Measurements from ENCODE around the gene PRMT3.
"Not testable (repeated sequence)": the region's sequence is repeated elsewhere in the genome, so short reads cannot be mapped to it uniquely, and the experiment has no call there.

Gene PRMT3

DNA sequence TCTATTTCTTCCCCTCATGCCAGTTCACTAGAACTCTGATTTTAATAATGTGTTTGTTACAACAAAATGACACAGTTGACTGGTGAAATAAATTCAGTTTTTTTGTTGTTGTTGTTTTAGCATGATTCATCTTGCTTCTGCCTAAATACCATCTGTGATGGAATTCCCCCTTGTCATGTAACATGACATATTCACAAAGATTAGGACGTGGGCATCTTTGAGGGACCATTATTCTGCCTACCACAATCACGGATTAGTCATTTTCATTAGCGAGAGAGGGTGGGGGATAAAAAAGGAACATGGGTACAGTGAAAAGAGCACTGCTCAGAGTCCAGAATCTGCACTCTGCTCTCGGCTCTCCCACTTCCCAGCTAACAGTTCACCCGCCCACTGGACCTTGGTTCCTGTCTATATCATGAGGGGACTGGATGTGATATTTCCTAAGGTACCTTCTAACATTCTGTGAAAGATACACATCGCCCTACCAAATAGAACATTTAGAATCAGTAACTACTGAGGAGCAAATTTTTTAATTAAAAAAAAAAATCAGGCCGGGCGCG is 12.7 kb upstream of the PRMT3 start:
- DNase-seq (ENCODE audit: low spot score): no peak

DNA sequence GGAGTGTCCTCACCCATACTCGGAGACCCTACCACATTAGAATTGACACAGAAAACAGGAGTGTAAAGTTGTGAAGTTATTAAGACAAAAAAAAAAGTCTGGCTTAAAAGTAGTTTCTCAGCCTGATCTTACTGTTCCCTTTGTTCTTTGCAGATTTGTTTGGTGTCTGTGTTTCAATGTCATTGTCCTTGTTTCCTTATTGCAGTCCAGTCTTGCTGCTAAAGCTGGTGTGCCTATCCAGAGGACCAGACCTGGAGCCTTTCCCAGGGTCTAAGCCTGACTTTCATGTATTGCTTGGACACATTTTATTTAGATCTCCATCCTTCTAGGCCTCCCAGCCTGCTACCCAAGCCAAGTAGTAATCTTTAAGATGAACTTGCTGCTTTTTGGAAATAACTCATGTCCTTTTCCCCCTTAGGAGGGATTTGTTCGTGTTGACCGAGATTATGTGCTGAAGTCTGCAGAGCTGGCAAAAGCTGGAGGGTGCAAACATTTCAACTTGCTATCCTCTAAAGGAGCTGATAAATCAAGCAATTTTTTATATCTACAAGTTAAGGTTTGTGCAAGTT is 11.3 kb upstream of the PRMT3 start:
- no peak for DNase-seq (ENCODE audit: low spot score)

DNA sequence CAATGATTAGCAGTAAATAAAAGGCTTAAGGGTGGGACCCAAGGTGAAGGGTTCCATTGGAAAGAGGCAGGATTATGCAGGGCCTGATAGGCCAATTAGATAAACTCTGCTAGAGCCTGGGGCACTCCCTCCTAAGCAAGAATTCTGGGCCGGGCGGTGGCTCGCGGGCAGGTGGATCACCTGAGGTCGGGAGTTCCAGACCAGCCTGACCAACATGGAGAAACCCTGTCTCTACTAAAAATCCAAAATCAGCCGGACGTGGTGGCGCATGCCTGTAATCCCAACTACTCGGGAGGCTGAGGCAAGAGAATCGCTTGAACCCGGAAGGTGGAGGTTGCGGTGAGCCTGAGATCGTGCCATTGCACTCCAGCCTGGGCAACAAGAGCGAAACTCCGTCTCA is 1.5 kb upstream of the PRMT3 start:
- not testable (repeated sequence) for DNase-seq (ENCODE audit: low spot score)

DNA sequence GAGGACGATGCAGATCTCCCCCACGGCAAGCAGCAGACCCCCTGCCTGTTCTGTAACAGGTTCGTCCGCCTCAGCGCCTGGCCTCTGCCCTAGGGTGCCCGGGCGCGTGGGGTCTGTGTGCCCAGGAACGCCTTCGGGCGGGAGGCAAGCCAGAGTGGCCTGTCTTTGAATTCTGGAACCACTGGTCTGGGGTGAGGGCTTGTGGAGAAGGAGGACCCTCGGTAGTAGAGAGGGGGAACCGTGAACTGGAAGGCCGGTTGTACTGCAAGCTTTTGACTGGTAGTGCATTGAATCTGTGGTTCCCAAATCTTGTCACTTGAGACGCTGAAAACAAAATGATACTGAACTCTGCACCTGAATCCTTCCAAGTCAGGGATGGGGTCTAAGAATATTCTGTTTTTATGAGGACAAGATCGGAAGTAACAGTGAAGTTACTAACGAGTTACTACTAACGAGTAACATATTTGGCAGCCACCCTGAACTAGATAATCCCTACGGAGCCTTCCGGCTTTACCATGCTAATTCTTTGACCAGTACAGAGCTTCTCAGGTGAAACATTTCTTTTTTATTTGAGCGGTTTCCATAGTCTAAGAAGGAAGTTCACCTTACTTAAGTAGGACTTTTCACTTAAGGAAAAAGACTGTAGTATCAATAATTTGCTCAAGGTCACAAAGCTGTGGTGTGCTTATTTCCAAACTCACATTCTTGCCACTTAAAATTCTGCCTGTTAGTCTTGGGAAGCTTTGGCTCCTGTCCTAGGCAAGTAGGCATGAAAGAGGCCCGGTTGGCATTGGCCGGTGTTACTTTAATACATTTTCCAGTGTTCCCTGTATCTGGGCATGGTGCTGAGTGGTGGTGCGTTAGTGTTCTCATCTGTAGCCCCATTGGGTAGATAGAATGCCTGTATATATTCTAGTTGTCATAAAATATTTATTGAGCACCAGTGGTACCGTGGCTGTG is 860 bp downstream of the PRMT3 start:
- no peak for DNase-seq (ENCODE audit: low spot score)

DNA sequence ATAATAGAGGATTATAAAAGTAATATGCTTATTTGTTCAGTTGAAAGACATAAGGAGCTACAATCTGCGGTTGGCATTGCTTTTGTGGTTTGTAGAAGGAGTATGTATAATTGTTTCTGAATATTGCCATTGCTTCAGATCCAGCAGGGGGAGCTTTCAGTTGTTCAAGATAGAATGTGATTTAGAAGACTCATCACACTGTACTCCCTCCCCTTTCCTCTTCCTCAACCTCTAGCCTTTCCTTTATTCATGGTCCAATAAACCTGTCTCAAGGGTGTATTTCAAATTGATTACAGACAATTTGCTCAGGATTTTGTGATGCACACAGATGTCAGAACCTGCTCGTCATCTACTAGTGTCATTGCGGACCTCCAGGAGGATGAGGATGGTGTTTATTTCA is 9.8 kb downstream of the PRMT3 start:
- no peak for DNase-seq (ENCODE audit: low spot score)

DNA sequence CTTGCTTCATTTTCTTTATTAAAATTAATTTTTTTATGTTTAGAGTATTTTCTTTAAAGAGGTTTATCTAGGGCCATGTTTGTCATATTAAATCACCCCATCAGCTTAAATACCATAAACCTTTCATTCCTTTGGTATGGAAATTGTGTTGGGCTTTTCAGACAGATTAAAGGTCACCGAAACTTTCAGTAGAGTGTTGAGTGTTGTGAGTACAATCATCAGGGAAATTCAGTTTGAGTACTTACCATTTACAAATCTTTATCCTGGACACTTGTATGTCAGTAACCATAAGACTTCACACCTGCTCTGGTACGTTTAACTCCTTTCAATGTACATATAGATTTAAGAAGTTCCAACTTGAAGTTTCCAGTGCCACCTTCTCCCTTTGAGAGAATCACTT is 12.0 kb downstream of the PRMT3 start:
- DNase-seq (ENCODE audit: low spot score): no peak

DNA sequence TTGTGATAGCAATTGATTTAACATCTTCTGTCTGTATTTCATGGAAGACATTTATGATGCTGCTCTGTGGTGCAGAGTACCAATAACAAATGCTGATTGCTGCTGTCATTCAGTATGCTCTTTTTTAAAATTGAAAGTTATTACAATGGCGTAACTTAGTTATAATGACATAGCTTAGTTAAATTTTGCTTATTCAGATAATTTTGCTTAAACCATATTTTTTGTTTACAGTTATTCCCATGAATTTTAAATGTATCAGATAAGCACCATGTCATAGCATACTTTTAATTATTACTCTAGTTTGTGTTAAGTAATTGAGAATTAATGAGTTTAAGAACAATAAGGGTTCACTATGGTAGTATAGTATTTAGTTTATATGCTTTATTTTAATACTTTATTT is 15.5 kb downstream of the PRMT3 start:
- no peak for DNase-seq (ENCODE audit: low spot score)

DNA sequence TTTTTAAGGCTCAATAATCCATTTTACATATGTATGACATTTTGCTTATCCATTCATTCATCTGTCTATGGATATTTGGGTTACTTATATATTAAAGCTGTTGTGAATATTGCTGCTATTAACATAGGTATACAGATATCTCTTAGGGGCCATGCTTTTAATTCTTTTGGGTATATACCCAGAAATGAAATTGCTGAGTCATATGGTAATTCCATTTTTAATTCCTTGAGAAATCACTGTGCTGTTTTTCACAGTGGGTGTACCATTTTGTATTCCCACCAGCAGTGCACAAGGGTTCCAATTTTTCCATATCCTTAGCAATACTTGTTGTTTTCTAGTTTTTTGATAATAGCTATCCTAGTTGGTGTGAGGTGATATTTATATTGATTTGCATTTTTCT is 19.0 kb downstream of the PRMT3 start:
- no peak for DNase-seq (ENCODE audit: low spot score)

DNA sequence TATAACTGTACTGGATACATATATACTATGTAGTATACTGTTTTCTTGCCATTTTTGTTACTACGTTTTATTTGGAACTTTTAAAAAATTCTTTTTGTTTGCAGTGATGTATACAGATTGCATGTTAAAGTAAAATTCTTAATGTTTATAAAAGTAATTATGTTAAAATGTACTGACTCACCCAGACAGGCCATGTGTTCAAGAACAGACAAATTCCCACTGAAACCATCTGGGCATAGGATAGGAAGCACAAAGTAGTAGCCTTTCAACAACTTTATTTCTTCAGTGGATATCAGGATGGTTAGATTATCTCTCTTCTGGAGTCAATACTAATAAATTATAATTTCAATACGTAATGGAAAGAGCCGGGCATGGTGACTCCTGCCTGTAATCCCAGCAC is 19.8 kb downstream of the PRMT3 start:
- no peak for DNase-seq (ENCODE audit: low spot score)

DNA sequence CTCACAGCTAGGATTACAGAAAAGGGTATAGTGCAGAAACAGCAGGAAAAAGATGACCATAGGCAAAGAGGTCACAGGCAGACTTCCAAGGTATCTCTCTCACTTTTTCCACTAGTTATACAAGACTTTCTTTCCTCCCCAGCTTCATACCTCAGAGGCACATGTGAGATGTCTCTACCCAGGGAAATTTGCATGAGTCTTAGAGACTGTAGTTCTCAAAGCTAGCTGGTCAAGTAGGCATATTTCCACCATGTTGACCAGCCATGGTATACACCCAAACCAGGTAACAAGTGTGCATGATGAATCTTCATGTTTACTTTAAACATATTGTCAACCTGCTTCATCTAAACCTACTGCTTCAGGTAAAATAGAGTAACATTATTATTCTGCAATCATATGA is 27.9 kb downstream of the PRMT3 start:
- no peak for DNase-seq (ENCODE audit: low spot score)

DNA sequence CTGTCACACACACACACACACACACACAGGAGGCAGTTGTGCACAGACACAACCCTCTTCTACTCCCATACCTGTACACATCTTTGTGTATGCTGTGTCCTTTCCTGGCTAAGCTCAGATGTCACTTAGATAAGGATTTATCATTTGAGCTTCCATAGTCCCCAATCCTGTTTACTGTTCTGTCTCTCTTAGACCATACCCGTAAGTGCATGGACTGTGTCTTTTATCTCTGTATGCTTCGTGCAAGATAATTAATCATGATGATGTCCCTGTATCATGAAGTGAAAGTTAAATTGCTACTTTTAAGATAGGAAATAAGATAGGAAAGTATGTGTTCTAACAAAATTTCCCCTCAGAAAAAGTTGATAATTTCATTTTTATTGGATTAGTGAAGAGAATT is 30.3 kb downstream of the PRMT3 start:
- DNase-seq (ENCODE audit: low spot score): no peak

DNA sequence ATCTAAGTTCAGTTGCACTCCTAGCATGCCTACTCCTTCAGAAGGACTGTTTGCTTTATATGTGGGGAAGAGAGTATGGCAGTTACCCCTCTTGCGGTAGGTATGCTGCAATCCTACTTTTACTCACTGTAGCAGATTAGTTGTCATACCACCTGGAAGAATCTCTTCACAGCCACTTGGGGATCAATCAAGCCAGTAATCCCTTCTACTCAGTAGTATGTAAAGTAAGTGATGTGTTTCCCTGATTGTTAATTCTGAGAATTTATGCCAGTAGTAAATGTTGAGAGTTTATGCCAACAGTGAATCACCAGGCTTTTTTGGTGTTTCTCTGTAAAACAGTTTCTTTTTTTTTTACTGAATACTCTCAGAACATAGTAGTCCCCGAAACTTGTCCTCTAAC is 34.4 kb downstream of the PRMT3 start:
- no peak for DNase-seq (ENCODE audit: low spot score)

DNA sequence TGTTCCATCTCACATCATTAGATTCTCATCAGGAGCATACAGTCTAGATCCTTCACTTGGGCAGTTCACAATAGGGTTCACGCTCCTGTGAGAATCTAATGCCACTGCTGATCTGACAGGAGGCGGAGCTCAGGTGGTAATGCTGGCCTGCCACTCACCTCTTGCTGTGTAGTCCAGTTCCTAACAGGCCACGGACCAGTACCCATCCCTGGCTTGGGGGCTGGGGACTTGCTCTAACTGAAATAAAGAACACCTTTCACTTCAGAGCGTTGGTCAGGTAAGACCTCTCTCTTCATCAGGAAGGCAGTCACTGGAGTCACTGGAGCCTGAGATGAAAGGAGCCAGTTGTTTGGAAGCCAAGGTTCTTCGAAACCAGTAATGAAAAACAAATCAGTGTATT is 41.7 kb downstream of the PRMT3 start:
- DNase-seq (ENCODE audit: low spot score): no peak

DNA sequence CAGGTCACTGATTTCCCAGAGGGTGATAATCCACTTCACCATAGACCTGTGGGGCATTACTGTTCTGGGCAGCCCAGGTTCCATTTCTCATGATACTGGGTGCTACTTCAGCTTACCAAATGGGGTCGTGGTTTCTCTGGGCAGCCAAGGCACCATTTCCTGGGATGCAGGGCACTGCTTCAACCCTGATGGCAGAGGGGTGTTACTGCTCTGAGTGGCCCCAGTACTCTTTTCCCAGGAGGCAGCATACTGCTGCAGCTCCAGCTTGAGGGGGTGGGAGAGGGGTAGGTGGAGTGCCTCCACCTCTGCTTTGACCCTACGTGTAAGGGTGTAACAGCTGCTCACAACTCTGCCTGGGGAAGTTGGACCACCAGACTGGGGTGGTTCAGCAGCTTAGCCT is 51.1 kb downstream of the PRMT3 start:
- no peak for DNase-seq (ENCODE audit: low spot score)

DNA sequence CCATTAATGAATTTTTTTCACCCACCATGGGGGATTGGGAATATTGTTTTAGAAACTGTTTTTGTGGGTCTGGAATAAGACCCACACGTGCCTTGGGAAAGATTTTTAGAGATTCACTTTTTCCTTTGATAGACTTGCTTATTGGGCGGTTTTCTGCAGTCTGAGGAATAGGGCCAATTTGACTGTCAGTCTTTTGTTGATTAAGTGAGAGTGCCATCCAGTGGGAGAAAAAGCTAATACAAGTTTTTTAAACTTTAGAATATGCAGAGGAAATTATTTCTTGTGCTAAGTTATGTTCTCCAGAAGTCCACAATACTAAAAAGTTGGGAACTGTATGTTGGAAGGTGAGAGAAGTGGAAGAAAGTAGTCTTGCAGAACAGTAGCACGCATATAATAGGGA is 56.1 kb downstream of the PRMT3 start:
- DNase-seq (ENCODE audit: low spot score): no peak

DNA sequence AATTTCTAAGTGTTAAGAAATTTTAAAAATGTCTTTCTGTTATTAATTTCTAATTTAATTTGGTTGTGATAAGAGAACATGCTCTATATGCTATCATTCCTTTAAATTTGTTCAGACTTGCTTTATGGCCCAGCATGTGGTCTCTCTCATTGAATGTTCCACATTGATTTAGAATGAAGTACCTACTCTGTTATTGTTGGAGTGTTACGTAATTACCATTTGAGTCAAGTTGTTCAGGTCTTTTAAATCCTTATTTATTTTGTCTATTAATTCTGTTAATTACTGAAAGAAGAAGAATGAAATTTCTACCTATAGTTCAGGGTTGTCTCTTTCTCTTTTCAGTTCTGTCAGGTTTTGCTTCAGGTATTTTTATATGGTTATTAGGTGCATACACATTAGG is 57.0 kb downstream of the PRMT3 start:
- DNase-seq (ENCODE audit: low spot score): no peak

DNA sequence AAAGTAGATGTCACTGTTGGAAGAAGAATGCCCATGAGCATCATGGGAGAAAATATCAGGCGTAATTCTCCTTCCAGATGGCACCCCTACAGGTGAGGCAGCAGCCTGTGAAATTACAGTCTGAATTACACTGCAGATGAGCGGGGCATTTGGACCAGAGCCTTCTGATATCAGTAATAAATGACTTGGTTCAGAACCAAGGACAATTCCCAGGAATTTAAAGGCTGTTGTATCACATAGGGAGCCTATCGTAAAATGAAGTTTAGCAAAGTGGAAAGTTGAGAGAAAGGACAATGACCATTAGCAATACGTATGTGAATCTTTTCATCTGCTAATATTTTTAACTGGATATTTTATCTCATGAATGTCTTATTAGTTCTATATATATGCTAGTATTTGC is 61.3 kb downstream of the PRMT3 start:
- DNase-seq (ENCODE audit: low spot score): no peak

DNA sequence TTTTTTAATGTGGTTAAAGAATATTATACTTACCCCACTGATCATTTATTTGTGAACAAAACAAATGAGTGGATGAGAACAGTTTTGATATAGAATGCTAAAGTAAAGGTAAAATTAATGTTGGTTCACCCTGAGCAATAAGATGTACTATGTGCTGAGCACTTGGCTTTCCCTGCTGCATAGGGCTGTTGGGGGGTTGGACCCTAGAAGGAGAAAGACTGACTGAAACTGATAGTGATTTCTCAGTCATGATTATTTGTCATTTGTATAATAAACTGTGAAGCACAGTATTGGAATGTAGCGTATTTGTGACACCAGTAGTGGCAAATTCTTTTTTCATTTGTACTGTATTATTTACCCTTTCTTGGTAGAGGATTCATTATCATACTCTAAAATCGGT is 63.3 kb downstream of the PRMT3 start:
- DNase-seq (ENCODE audit: low spot score): no peak

DNA sequence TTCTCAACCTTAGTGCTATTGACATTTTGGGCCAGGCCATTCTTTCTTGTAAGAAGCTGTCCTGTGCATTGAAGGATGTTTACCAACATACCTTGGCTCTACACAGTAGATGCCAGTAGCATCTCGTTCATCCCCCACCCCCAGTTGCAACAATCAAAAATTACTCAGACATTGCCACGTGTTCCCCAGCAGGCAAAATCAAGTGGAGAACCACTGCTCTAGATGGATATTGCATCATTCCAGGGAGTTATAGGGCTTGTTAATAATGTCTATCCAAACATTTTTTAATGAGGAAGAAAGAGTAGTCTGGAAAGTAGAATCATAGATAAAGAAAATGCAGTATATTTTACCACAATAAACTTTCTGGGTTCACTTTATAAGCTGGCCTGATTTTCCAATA is 64.1 kb downstream of the PRMT3 start:
- no peak for DNase-seq (ENCODE audit: low spot score)

DNA sequence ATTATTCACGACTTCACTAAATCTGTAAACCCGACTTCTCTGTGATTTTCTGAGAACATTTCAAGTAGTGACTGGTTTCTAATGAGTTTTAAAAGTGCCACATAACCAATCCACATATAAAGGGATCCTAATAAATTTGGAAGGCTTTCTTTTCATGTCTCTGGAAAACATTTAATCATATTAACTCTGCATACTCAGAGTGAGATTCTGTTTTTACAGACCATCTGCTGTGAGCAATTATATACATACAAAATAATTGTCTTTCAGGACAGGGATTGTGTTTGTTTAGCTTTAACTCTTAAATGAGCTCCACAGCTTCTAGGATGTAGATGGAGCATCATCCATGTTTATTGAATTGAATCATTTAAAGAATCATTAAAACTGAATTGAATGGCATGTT is 65.1 kb downstream of the PRMT3 start:
- DNase-seq (ENCODE audit: low spot score): no peak

DNA sequence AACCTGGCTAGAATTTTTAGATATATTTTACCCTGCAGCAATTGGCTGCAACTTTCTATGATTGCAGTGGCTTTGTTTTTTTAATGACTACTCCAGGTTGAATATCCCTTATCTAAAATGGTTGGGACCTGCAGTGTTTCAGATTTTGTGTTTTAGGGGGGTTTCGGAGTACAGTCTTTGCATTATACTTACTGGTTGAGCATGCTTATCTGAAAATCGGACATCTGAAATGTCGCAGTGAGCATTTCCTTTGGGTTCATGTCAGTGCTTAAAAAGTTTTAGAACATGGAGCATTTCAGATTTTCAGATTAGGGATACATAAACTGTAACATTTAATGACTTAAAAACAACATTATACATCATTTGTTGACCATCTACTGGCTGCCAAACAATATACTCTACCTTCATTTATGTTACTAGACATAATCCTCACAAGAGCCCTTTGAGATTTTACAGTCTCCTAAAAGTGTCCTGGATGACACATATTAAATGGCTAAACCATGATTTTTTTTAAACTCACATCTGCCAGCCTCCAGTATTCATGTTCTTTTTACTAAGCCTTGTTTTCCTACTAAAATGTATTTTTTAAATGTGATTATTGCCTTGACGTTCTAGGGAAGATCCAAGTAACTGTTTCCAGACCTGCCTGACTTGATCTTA is 66.3 kb downstream of the PRMT3 start:
- DNase-seq (ENCODE audit: low spot score): no peak

DNA sequence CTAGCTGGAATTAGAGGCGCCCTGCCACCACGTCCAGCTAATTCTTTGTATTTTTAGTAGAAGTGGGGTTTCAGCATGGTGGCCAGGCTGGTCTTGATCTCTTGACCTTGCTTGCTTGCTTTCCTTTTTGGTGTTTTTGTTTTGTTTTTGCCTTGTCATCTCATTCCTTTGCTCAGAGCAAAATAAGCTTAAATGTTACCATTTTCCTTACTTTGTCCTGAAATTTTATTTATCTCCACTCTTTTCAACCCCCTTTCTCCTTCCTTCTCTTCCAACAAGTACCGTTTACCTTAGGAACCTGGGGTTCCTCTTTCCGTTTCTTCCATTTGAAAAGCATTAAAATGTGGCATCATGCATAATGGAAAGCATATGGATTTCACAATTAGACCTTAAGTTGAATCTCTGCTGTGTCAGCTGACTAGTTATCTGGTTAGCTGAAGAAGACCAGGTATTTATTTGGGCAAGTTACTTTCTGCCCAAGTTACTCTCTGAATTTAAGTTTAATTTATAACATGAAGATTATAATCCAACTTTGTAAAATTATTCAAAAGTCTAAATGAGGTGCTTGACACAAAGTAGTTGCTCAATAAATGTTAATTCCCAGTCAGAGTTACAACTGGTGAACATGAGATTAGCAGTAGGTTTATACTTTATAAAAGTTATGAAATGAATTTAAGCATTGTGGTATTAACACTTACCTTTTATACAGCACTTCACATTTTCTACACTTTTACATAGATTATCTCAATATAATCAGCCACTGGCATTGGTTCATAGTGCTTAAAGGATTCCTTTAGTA is 69.7 kb downstream of the PRMT3 start:
- DNase-seq (ENCODE audit: low spot score): no peak

All from ecto neural progenitor cell (in vitro differentiated cells).